Stimulated activated CD8-positive, alpha-beta memory T cell treated with anti-CD3 and anti-CD28 coated beads, Interleukin-7, amount 100 ng/mL, for 1 hour (primary cell): ENCODE data around the gene CD40LG.

Experiments used
- DNase-seq, 2 donors: peaks; one replicate each; pipeline ENCODE4 v3.0.0-alpha.2; 2020; ENCODE audit warnings: low read depth in 2 of 2

CD40LG gene

GRCh38 chrX:136697156-136697555 lies 49.2 kb downstream of the CD40LG start:
- DNase-seq: no peak

- DNase-seq: no peak
Observed at GRCh38 chrX:136708348-136708747, 60.4 kb downstream of the CD40LG start.
